ENCODE data around the gene ITGA7.

Gene ITGA7

DNA sequence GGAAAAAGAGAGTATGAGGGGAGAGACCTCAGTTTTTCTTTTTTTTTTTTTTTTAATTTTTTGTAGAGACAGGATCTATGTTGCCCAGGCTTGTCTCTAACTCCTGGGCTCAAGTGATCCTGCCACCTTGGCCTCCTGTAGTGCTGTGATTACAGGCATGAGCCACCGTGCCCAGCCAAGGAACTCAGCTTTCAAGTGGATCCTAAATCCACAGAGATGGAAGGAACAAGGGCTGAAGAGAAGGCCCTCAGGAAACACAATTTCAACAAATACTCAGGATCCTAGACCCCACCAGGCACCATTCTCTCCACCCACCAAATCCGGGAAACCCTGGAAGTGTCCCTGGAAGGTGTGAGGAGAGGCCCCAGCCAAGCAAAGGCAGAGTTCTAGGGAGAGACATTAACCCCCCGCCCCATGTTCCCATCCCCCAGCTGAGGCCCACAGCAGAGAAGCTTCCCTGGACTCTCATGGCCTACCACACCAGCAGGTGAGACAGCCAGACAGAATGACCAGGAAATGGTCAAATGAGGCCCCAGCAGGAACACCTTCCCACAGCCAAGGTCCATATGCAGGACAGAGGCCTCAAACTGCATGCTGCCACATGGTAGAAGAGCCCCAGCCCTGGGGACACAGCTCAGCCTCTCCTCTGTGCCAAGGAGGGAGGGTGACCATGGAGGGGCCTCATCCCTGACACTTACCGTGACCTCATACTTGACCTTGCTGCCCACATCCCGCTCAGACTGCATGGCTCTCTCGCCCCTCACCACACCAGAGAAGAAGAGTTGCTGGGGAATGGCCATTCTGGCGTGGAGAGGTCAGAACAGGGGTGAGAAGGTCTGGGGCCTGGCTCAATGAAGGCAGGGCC lies 14.1 kb downstream of the ITGA7 start:
- H3K27ac ChIP-seq (ENCODE audit: low read length), result no peak overlapping the region

DNA sequence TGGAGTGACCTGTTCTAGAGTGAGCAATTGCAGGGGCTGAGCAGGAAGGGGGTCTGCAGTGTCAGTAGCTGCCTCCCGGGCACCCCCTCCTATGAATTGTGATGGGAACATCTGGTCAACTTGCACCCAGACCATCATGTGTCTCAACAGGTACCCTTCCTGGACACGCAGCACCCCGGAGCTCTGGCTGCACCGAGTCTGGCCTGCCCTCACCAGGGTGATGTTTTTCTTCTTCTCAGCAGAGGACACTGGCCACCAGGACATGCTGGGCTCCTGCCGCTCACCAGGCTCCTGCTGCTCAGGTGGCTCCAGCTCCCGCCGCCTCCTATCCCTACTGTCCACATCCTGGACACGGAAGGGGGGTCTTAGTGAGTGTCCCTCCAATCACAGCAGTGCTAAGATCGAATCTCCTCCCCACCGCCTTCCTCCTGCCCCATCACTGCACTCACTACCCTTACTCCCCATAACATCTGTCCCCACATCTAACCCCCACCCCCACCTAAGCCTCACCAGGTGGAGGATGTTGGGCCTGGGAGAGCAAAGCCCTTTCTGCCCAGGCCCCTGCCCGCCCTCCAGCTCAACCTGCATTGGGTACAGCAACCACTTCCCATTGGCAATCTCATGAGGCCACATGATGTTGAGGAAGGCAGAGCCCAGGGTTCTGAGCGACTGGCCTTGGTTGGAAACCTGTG lies 14.9 kb downstream of the ITGA7 start:
- Histone ChIP-seq H3K9me3 (ENCODE audit: insufficient read depth, low read depth, low read length) (no peaks in the 10 kb centered on the region), H3K27ac (ENCODE audit: low read length) (no peak overlapping the region), H3K9ac (ENCODE audit: low read depth, low read length) (no peak overlapping the region), H3K27me3 (ENCODE audit: insufficient read depth, low read length) (no peaks in the 10 kb centered on the region), H3K4me1 (ENCODE audit: insufficient read depth, low read length) (no peaks in the 10 kb centered on the region), H3K4me3 (ENCODE audit: low read length) (no peak overlapping the region), H3K36me3 (ENCODE audit: insufficient read depth, low read depth, low read length) (peaks cover 45% of the 10 kb centered on the region)

More for the DNA sequence above, 14.1 kb downstream of the ITGA7 start:
- no peaks in the 10 kb centered on the region for H3K27me3 ChIP-seq (ENCODE audit: insufficient read depth, low read length)
- no peak overlapping the region for H3K4me3 ChIP-seq (ENCODE audit: low read length)
- H3K4me1 ChIP-seq (ENCODE audit: insufficient read depth, low read length), result no peaks in the 10 kb centered on the region
- no peaks in the 10 kb centered on the region for H3K9me3 ChIP-seq (ENCODE audit: insufficient read depth, low read depth, low read length)
- peaks cover 39% of the 10 kb centered on the region for H3K36me3 ChIP-seq (ENCODE audit: insufficient read depth, low read depth, low read length)
- no peak overlapping the region for H3K9ac ChIP-seq (ENCODE audit: low read depth, low read length)

- Histone ChIP-seq H3K9me3 (ENCODE audit: insufficient read depth, low read depth, low read length) (no peaks in the 10 kb centered on the region), H3K4me3 (ENCODE audit: low read length) (no peak overlapping the region), H3K4me1 (ENCODE audit: insufficient read depth, low read length) (no peaks in the 10 kb centered on the region), H3K9ac (ENCODE audit: low read depth, low read length) (no peak overlapping the region), H3K27me3 (ENCODE audit: insufficient read depth, low read length) (no peaks in the 10 kb centered on the region), H3K36me3 (ENCODE audit: insufficient read depth, low read depth, low read length) (peaks cover 35% of the 10 kb centered on the region), H3K27ac (ENCODE audit: low read length) (no peak overlapping the region)
Measured at GRCh38 chr12:55688716-55689655, 18.7 kb downstream of the ITGA7 start.

GRCh38 chr12:55687746-55688145 lies 20.0 kb downstream of the ITGA7 start:
- no peak overlapping the region for H3K4me3 ChIP-seq (ENCODE audit: low read length)

GRCh38 chr12:55686366-55687010 lies 21.2 kb downstream of the ITGA7 start:
- H3K9me3 ChIP-seq (ENCODE audit: insufficient read depth, low read depth, low read length), result no peaks in the 10 kb centered on the region
- H3K4me3 ChIP-seq (ENCODE audit: low read length), result no peak overlapping the region
- H3K27ac ChIP-seq (ENCODE audit: low read length), result no peak overlapping the region

More at GRCh38 chr12:55687746-55688145, 20.0 kb downstream of the ITGA7 start:
- H3K9me3 ChIP-seq (ENCODE audit: insufficient read depth, low read depth, low read length), result no peaks in the 10 kb centered on the region
- H3K27me3 ChIP-seq (ENCODE audit: insufficient read depth, low read length), result no peaks in the 10 kb centered on the region
- H3K4me1 ChIP-seq (ENCODE audit: insufficient read depth, low read length), result no peaks in the 10 kb centered on the region
- peaks cover 28% of the 10 kb centered on the region for H3K36me3 ChIP-seq (ENCODE audit: insufficient read depth, low read depth, low read length)
- no peak overlapping the region for H3K9ac ChIP-seq (ENCODE audit: low read depth, low read length)
- no peak overlapping the region for H3K27ac ChIP-seq (ENCODE audit: low read length)

GRCh38 chr12:55685671-55686070 lies 22.0 kb downstream of the ITGA7 start:
- Histone ChIP-seq H3K4me3 (ENCODE audit: low read length) (no peak overlapping the region), H3K27ac (ENCODE audit: low read length) (no peak overlapping the region), H3K9ac (ENCODE audit: low read depth, low read length) (no peak overlapping the region), H3K27me3 (ENCODE audit: insufficient read depth, low read length) (no peaks in the 10 kb centered on the region), H3K36me3 (ENCODE audit: insufficient read depth, low read depth, low read length) (peaks cover 17% of the 10 kb centered on the region), H3K4me1 (ENCODE audit: insufficient read depth, low read length) (peaks cover 3% of the 10 kb centered on the region; the same call in 1 of the 2 replicates), H3K9me3 (ENCODE audit: insufficient read depth, low read depth, low read length) (no peaks in the 10 kb centered on the region)

More at GRCh38 chr12:55686366-55687010, 21.2 kb downstream of the ITGA7 start:
- Histone ChIP-seq H3K9ac (ENCODE audit: low read depth, low read length) (no peak overlapping the region), H3K27me3 (ENCODE audit: insufficient read depth, low read length) (no peaks in the 10 kb centered on the region), H3K36me3 (ENCODE audit: insufficient read depth, low read depth, low read length) (peaks cover 17% of the 10 kb centered on the region), H3K4me1 (ENCODE audit: insufficient read depth, low read length) (no peaks in the 10 kb centered on the region)

DNA sequence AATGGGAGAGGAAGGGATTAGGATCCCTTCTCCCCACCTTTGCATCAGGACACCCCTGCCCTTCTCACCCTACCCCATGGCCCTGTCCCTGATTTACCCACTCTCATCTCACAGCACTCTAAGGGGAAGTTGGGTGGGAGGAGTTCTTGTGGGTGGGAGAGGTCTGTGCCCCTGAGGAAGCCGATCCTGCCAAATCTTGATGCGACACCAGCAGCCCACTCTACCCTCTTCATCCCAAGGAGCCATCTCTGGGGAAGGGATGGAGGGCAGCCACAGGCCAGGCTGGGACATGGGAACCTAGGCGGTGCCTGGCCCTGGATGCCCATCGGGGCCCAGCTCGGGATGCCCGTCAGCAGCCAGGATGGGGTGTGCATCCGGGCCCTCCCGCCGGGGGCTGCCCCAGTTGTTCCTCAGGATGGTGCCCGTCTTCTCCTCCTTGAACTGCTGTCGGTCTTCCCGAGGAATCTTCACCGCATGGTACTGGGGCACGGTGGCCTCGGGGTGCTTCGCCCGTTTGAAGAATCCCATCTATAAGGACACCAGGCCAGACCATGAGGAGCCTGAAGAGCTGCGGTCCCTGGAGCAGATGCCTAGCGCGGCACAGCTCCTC lies 22.8 kb downstream of the ITGA7 start:
- Histone ChIP-seq H3K9me3 (ENCODE audit: insufficient read depth, low read depth, low read length) (no peaks in the 10 kb centered on the region), H3K9ac (ENCODE audit: low read depth, low read length) (no peak overlapping the region), H3K27me3 (ENCODE audit: insufficient read depth, low read length) (no peaks in the 10 kb centered on the region), H3K27ac (ENCODE audit: low read length) (no peak overlapping the region), H3K4me3 (ENCODE audit: low read length) (no peak overlapping the region), H3K36me3 (ENCODE audit: insufficient read depth, low read depth, low read length) (peaks cover 17% of the 10 kb centered on the region), H3K4me1 (ENCODE audit: insufficient read depth, low read length) (peaks cover 3% of the 10 kb centered on the region; the same call in 1 of the 2 replicates)

DNA sequence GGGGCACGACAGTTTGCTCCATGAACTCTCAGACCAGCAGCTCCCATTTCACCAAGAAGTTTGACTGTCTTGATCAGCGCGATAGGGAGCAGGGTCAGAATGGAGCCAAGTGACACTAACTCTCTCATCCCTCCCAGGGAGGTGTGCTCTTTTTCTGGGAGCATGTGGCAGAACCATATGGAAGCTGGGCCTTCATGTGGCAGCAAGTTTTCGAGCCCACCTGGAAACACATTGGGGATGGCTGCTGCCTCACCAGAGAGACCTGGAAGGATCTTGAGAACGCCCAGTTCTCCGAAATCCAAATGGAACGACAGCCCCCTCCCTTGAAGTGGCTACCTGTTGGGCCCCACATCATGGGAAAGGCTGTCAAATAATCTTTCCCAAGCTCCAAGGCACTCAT lies 24.0 kb downstream of the ITGA7 start:
- Histone ChIP-seq H3K9ac (ENCODE audit: low read depth, low read length) (no peak overlapping the region), H3K9me3 (ENCODE audit: insufficient read depth, low read depth, low read length) (no peaks in the 10 kb centered on the region), H3K4me1 (ENCODE audit: insufficient read depth, low read length) (peaks cover 3% of the 10 kb centered on the region; the same call in 1 of the 2 replicates), H3K4me3 (ENCODE audit: low read length) (no peak overlapping the region), H3K27ac (ENCODE audit: low read length) (no peak overlapping the region), H3K36me3 (ENCODE audit: insufficient read depth, low read depth, low read length) (peaks cover 17% of the 10 kb centered on the region), H3K27me3 (ENCODE audit: insufficient read depth, low read length) (no peaks in the 10 kb centered on the region)

DNA sequence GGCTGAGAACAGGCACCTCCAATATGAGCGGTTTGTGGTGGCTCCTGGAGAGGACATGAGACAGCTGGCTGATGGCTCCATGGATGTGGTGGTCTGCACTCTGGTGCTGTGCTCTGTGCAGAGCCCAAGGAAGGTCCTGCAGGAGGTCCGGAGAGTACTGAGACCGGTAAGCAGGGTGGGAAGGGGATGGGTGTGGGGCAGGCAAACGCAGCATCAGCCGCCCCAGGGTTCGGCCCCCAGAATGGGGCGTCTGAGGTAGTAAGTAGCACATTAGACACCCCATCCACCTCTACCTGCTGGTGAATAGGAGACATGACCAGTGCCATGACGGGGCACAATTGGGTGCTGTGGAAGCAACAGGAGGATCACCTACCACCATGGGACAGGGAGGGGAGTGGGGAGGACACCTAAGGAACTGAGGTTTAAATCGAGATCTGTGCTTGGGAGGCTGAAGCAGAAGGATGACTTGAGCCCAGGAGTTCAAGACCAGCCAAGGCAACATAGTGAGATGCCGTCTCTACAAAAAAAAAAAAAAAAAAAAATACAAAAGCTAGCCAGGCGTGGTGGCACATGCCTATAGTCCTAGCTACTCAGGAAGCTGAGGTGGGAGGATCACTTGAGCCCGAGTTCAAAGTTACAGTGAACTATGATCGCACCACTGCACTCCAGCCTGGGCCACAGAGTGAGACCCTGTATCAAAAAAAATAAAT lies 25.5 kb downstream of the ITGA7 start:
- H3K27ac ChIP-seq (ENCODE audit: low read length), result no peak overlapping the region
- H3K4me3 ChIP-seq (ENCODE audit: low read length), result peak overlapping the region; percentile 51; the same call in 1 of the 2 replicates
- H3K27me3 ChIP-seq (ENCODE audit: insufficient read depth, low read length), result no peaks in the 10 kb centered on the region

More for the DNA sequence above, 25.5 kb downstream of the ITGA7 start:
- Histone ChIP-seq H3K4me1 (ENCODE audit: insufficient read depth, low read length) (peaks cover 3% of the 10 kb centered on the region; the same call in 1 of the 2 replicates), H3K9ac (ENCODE audit: low read depth, low read length) (peak overlapping the region; percentile 32; the same call in 1 of the 2 replicates), H3K36me3 (ENCODE audit: insufficient read depth, low read depth, low read length) (peaks cover 9% of the 10 kb centered on the region; the same call in 1 of the 2 replicates), H3K9me3 (ENCODE audit: insufficient read depth, low read depth, low read length) (no peaks in the 10 kb centered on the region)

Data from iPS-20b (cell line).